GM19328 (cell line): ENCODE measurements around the gene FAT1.

Source experiments
- ATAC-seq: cut with Tn5 transposase; IDR thresholded peaks from one replicate; pipeline ENCODE4 v1.9.1; 2021; ENCODE audit warnings: mild to moderate bottlenecking, moderate library complexity; ENCODE audit not compliant: unreplicated experiment

FAT1 gene

DNA sequence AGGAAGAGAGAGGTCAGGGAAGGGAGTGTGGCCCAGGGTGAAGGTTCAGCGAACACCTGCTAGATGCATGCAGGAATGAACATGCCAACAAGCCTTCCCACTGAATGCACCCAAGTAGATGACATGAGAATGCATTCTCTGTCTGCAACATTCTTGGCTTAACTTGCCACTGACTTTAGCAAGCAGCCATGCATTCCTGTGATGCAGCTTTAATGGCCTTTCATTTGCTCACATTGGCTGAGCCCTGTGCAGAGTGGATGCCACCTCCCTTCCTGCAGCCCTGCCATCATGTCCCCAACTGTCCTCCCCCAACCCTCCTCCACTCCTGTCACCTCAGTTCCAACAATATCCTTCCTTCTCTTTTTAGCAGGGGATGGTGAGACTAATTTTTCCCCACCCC is 143.0 kb downstream of the FAT1 start:
- no peak for ATAC-seq

DNA sequence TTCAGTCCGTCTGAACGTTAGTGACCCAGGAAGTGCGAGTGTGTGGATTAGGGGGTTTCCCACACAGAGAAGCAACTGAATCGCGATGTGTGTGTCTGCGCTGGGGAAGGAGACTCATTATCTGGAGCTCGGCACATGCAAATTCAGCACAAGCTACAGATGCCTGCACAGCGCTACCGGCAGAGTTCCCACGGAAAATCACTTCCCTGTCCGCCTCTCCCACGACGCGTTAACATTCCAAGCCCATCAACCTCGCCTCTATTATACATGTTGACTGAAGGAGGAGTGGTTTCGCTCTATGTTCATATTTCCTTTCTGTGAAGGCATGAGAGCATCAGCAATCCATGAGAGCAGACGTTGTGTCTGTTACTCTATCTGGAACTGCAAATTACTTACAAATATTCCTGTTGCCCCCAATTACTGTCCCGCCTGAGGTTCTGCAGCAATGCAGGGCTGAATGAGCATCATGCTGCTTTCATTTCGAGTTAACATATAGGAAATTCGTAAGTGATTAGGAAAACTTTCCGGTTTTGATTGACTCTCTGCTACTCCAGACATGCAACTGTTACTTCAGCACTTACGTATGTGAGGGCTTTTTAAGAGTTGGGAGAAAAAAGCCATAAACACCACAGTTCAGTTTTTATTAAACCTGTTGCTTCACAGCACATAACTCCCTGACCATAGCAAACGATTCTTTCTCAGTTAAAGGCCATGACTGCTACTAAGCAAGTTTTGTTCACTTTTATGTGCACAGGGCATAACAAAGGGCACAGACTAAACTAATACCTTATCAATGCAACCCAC is 153.3 kb downstream of the FAT1 start:
- ATAC-seq: no peak

DNA sequence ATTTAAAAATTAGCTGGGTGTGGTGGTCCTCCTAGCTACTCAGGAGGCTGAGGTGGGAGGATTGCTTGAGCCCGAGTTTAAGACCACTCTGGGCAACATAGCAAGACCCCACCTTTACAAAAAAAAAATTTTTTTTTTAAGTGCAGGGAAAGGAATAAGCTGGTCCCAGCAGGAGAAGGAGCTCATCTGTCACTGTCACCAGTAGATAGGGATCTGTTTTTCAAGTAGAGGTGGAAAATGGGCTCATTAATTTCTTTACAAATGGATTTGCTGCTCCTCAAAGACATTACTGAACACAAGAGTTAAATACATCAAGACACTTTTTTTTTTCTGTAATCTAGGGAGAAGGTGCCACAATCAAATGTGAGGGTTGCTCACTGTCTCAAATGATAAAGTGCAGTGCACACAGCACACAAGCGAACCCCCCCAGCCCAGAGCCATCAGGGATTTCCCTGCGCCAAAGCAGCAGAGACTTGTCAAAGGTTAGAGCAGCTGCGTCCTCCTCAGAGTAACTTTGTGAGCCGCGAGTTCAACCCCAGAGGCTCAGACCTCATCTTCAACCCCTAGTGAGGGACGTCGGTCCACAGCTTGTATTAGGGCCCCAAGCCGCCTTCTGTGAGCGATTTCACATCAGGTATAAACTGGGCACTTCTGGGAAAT is 154.0 kb downstream of the FAT1 start:
- no peak for ATAC-seq

DNA sequence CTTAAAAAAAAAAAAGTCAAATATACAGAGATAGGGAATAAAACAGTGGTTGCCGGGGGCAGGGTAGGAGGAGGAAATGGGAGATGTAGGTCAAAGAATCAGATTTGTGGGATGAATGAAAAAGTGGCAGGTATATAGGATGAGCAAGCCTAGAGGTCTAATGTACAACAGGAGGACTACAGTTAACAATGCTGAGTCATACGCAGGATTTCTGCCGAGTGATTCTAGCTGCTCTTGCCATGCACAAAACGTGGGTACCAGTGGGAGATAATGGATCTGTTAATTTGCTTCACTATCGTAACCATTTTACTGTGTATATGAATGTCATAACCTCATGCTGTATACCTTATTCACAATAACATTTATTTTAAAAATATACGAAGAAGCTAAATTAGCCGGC is 157.6 kb downstream of the FAT1 start:
- no peak for ATAC-seq

DNA sequence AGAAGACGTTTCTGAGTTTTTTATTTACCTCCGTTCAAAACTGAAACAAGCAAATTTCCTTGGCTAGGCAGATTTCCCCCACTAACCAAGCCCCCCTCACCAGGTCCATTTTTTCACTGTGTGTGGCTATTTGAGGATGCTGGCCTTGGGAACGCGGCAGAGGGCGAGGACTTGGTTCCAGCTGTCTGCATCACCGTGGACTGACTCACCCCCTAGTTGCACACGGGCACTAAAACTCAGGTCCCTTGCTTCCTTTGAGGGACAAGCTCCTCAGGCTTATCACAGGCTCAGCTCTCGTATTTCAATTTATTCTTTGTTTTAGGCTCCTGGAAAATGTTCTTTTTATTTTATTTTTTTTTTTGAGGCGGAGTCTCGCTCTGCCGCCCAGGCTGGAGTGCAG is 159.9 kb downstream of the FAT1 start:
- no peak for ATAC-seq

DNA sequence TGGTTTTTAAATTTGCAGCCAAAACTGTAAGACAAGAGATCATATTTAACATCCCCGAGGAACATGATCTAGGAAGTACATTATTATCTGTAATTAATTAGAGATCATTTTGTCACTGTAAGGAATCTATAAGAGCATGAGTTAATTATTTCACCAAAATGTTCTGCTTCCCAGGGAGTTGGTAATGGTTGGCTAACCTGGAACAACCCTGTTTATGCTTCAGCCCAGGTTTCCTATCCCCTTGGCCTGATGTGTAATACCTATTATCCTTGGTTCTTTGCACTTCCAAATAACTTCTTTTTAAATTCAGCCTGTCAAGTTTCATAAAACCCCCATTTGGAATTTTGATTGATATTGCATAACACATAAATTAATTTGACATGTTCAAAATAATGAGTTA is 161.9 kb downstream of the FAT1 start:
- ATAC-seq: no peak

DNA sequence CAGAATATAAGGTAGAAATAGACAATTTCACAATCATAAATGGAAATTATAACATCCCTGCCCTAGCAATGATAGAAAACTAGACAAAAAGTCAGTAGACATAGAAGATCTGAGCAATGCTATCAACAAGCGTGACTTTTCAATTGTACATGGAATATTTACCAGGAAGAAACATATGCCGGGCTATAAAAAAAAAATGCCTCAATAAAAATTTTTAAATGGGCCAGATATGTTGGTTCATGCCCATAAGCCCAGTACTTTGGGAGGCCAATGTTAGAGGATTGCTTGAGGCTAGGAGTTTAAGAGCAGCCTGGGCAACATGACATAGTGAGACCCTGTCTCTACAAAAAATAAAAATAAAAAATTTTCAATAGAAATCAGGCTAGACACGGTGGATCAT is 163.0 kb downstream of the FAT1 start:
- ATAC-seq: no peak

DNA sequence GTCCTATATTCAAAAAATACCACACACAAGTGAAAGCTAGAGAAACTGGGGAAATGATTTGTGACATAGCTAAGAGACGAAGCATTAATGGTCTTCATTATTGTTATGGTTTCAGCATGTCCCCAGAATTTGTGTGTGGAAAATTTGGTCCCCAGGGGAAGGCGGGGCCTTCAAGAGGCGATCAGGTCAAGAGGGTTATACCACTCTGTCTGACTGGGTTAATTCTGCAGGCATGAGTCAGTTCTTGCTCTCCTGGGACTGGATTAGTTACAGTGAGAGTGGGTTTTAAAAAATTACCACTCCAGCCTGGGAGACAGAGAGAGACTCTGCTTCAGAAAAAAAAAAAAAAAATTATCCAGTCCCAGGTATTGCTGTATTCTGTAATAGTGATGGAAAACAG is 166.2 kb downstream of the FAT1 start:
- no peak for ATAC-seq

DNA sequence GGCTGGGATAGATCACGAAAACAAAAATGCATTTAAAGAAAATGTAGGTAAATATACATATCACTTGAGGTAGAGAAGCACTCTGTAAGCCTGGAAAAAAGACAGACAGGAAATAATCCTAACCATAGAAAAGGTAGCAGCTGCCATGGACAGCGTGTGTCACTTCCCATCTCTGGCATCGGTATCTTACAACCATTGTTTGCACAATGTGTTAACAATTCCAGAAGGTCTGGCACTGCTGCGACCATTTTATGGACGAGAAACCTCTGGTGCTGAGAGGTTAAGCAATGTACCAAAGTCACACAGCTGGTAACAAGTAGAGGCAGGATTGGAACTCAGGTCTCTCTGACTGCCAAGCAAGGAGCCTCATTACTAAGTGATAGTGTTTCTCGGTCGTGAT is 166.6 kb downstream of the FAT1 start:
- no peak for ATAC-seq

DNA sequence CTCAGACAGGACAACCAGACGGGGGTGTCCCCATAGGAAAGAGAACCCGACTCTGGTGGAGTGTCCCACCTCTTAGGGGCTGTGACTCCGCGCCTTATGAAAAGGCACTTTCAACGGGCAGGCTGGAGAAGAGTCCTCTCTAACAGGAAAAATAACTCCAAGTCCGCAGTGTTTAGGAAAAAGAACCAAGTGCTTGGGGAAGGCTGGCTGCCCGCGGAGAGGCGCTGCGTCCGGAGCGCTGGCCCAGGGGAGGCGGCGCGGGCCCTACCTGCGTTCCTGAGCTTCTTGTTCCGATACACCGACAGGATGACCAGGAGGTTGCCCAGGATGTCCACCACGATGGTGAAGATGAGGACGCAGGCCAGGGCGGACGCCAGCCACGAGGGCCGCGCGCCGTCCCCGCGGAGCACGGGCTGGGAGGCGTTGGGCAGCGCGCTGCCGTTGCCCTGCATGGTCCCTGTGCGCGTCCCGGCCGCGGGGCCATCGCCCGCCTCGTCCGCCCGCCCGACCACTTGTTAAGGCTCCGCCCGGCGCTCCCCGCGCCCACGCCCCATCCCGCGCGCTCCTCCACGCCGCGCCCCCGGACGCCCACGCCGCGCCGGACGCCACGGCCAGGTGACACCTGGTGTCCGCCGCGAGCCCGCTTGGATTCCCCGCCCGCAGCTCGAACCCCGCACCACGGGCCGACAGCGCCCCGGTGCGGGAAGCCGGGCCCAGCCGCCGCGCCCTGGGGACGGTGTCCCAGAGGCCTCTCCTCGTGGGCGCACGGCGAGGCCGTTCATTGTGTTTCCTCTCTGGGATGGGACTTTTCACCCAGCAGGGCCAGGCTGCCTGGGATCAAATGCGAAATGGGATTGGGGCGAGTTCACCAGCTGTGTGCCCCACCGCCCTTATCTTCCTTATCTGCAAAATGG is 168.5 kb downstream of the FAT1 start, which contains the start of gene MTNR1A:
Gene MTNR1A, minus strand, starts transcription at position 654 of the 914 bp plus-strand sequence. Its CDS starts 202 bp downstream, at position 452.
- no peak for ATAC-seq

DNA sequence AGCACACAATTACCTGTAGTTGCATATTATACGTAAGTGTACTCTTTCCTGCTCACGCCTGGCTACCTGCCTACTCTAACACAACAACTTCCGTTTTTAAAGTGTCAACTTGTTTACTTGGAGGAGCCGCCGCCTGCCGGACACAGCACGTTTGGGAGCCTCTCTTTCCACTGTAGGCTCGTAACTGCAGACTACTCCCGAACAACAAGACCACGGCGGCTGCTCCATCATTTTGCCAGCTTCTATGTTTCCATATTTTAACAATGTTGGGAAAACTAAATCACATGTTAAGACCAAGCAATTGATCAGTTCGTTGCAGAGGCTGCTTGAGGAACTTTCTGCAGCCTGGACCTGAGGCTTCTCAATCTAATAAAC is 169.1 kb downstream of the FAT1 start:
- ATAC-seq: no peak

DNA sequence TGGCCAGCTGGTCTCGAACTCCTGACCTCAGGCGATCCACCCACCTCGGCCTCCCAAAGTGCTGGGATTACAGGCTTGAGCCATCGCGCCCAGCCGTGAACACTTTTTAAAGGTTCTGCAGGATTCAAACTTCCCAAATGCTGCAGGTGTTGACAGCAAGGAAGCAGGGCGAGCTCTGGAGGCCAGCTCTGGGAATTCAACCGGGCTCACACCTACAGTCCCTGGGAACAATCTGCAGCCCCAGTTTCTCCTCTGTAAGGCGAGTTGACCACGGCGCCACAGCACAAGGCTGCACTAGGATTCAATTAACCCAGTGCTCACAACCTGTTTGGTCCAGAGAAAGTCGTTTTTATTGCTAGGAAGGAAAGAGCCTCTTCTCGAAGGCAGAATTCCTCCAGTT is 169.9 kb downstream of the FAT1 start:
- ATAC-seq: no peak

DNA sequence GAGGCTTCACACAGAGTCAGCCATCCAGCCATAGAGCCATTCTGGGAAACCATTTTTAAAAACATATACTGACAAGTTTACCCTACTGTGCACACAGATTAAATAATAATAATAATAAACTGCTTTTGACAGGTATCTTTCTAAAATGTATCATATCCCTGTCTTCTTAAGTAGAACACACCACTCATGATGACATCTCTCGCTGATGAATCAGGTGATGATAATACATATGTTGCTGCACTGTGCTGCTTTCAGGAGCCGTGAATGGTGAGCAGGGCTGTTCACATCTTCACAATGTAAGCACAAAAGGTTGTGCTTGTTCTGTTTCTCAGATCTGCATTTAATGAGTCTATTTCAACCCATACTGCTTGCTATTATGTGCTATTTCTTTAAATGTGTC is 171.8 kb downstream of the FAT1 start:
- no peak for ATAC-seq

DNA sequence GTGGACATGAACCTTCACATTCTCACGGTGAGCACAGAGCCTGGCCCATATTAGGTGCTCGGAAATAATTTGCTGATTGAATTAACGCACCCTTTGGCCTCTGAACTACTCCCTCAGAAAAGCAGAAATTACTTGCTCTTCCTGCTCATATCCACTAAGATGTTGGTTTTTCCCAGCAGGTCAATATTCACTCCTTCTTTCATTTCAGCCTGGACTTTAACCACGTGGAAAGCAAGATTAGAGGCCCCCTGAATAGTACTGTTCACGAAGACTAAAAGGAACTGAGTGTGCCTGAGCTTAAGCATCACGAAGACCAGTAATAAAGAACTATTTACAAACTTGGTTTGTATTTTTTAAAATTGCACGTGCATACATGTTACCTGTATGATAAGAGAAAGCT is 178.2 kb downstream of the FAT1 start:
- no peak for ATAC-seq

DNA sequence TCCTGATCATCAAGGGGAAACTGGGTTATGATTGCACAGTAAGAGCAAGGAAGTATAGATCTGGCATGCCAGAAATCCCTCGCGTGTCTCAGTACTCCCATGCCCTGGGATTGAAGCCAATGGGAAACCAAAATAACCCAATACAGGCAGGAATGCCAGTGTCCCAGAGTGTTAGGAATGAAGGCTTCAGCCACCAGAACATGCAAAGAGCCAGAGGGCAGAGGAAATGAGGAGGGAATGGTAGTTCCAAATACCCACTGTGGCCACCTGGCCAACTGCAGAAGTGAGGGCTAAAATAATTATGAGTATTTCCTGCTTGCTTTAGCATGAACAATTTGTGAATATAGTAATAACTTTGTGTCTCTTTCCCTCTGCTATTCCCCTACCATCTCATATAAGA is 180.4 kb downstream of the FAT1 start:
- ATAC-seq: no peak

DNA sequence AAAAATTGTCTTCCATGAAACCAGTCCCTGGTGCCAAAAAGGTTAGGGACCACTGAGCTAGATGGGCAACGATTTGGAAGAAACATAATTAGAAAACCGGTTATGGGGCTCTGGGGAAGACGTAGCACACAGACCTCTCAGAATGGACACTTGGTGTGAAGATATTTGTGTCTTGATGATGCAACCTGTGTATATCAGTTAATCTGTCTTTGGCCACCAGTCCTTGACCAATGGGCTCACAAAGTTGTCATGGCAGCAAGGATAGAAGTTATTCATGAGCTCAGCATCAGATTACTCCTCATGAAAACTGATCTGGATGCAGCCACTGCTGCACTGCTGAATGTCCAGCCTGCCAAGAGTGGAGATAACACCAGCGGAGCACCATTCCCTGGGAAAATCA is 181.9 kb downstream of the FAT1 start:
- ATAC-seq: no peak

DNA sequence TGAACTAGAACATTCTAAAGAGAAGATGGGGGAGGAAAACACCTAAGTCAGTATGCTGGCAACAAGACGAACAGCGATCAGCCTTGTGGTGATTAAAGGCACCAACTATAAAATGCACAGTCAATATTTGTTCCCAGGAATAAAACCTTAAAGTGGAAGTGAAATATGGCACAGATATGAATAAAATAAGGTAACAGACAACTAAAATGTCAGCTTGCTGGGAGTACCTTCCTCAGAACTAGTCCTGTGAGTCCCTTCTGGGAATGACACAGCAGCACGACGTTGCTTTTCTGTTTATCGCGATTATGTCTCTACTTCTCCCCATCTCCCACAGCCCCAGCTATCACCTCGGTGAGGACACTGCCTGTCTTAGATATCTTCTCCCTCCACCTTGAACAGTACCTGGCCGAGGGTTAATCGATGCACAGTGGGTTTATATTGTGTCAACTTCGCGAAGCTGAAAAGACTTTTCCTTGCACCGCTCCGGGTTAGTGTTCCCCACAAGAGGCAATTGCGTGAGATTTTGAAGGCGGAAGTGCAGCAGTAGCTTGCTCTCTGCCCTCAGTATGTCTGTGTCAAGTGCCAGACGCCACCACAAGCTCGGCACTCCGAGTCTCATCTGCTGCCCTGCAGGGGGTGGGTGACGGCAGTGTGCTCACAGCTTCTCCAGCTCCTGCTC is 185.7 kb downstream of the FAT1 start:
- no peak for ATAC-seq
